ENCODE measurements around the gene BACH2. TPM values are rescaled to one million over a fixed set of nuclear protein-coding genes. Genes with fewer than 3 reads are reported as not detected.
A peak's percentile ranks its signal among the peaks of the same experiment; 100 is the strongest.

BACH2 gene
- total RNA-seq, 1 donor, result 13.2 TPM

DNA sequence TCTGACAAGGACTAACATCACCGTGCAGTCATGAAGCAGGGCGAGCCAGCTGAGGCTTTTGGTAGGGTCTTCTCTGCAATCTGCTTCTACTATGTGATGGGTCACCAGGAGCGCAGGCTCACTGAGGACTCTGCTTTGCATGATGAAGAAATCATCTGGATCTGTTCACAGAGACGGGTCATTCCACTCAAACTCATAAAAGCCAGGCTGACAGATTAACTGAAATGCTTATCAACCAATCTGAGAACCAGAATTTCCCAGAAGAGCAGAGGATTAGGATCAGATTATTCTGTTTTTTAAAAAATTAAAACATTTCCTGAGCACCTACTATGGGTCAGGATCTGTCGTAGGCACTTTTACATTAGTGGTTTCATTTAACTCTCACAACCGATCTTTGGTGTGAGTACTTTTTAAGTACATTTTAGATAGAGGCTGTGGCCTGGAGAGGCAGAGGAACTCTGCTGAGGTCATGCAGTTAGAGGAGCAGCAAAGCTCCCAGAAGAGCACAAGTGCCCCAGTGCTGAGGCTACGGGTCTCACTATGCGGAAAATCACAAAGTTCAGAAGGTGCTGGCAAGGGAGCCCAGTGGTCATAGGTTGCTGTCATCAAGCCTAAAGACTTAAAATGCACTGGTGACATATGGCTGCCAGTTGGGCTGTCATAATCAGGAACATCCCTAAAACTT, 109.1 kb downstream of the BACH2 start:
- no peak for DNase-seq (ENCODE audit: low read depth in 2 of 3, low spot score in 2 of 3)

DNA sequence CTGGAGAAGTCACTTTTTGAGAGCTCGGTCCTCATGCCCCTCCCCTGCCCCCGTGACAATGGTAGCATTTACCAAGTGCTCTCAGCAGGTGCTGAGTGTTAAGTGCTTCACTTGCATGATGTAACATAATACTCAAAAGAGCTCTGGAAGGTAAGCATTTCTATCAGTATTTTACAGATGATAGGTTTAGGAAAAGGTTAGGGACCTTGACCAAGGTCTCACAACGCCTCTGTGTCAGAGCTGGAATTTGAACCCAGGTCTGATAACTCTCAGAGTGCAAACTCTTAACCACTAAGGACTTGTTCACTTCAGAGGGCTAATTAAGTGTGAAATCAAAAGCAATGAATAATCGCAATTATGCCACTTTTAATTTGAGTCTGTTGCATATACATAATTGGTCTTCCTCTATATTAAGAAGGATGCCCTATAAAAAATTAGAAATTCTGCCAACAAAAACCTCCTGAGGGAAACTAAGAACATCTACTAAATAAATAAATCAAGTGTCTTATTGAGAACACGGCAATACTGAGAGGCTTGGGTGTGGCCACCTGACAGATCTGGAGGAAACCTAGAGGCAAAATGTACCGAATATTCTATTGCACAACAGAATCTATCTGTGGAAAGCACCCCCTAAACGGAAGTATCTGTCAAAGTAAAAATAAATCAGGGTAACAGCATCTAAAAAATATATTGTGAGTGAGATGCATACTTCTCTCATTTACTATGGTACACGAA, 109.8 kb downstream of the BACH2 start:
- DNase-seq (ENCODE audit: low read depth in 2 of 3, low spot score in 2 of 3), result peak in 2 of 3 donors; percentile 71 to 85

DNA sequence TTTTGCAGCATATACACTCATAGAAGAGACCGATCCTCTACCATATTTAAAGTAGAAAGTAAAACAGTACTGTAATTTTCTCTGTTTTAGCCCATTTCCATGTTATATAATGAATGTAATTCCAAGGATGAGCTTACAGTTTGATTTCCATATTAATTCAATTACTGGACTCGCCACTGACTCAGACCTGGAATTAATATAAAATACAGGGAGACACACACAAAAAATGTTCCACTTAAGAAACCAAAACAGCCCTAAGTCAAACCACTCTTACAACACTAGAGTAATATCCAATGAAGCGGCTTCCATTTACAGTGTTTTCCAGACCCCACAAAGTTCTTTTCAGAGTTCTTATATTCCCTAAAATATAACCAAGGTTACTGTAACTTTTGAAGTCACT, 110.6 kb downstream of the BACH2 start:
- DNase-seq (ENCODE audit: low read depth in 2 of 3, low spot score in 2 of 3), result no peak

DNA sequence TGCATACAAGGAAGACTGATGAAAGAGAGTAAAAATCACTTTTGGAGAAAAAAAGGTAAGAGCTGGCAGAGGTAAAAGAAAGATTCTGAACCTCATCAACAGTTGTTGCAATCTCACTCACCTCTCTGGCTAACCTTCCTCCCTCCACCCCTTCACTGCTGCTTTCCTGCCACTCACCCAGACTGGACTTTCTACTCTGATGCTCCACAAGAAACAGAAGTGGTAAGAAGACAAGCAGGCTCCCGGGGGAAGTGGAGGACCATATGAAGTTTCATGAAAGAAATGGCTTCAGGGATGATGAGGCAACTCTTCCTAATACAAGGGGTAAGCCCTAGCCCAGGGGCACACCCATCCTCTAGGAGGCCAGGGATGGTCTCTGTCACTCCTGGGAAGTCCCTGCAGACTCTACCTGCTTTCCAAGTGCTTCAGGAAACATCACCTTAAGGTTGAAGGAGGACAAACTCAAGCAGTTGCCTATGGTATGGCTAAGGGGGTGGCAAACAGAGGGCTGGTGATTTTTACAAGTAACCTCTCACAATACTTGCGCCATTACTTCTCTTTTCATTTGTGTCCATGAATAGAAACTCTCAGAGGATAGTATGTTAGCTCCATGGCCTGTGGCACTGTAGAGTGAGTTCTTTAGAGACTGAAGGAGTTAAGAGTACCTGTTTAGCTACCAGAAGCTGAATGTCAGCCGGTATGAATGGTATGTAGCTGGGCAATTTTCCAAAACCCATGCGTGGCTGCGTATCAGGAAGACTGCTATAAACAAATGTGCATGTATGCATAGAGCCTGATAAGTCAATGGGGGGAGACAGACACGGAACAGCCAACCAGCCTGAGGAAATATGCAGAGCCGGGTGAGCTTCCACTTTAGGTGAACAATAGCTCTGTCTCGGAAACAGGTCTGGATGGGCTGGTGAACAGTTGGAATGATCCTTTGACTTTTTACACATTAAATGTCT, 112.0 kb downstream of the BACH2 start:
- peak in 2 of 3 donors; percentile 62 to 67 for DNase-seq (ENCODE audit: low read depth in 2 of 3, low spot score in 2 of 3)

DNA sequence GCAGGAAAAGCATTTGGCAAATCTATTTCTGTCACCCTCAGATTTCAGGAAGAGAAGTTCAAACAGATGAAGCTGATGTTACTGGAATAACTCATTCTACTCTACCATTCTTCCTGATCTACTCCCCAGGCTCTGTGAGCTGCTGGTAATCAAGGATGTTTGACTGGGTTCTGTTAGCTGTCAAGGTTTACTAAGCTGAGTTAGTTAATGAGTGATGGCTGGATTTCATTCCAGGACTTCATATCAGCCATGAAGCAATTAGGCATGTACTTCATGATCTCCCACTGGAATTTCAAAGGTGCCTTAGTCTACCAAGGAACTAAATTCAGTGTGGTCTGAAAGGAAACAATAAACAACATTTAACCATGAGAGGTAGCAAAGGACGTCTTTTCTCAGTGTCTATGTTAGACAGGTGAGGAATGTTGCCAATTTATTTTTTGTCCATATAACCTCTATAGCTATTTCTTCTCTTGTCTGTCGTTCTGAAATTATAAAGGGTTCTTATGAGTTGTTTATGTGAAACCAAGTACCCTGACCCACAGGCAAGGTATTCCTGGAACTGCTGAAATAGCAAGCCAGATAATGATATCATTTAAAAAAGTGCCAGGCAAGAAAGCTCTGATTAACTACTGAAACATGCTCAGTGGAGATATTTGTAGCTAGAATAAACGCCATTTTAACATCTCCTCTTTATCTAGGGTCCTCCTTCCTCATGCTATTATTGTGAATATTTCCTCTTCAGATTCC, 112.9 kb downstream of the BACH2 start:
- no peak for DNase-seq (ENCODE audit: low read depth in 2 of 3, low spot score in 2 of 3)

DNA sequence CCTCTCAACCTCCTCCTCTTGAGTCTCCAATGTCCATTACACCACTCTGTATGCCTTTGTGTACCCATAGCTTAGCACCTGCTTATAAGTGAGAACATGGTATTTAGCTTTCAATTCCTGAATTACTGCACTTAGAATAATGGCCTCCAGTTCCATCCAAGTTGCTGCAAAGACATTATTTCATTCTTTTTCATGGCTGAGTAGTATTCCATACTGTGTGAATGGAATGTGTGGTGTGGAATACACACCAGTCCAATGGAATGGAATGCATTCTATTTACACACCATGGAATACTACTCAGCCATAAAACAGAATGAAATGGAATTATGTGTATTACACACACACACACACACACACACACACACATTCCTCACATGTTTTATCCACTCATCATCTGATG, 116.1 kb downstream of the BACH2 start:
- DNase-seq (ENCODE audit: low read depth in 2 of 3, low spot score in 2 of 3), result no peak

DNA sequence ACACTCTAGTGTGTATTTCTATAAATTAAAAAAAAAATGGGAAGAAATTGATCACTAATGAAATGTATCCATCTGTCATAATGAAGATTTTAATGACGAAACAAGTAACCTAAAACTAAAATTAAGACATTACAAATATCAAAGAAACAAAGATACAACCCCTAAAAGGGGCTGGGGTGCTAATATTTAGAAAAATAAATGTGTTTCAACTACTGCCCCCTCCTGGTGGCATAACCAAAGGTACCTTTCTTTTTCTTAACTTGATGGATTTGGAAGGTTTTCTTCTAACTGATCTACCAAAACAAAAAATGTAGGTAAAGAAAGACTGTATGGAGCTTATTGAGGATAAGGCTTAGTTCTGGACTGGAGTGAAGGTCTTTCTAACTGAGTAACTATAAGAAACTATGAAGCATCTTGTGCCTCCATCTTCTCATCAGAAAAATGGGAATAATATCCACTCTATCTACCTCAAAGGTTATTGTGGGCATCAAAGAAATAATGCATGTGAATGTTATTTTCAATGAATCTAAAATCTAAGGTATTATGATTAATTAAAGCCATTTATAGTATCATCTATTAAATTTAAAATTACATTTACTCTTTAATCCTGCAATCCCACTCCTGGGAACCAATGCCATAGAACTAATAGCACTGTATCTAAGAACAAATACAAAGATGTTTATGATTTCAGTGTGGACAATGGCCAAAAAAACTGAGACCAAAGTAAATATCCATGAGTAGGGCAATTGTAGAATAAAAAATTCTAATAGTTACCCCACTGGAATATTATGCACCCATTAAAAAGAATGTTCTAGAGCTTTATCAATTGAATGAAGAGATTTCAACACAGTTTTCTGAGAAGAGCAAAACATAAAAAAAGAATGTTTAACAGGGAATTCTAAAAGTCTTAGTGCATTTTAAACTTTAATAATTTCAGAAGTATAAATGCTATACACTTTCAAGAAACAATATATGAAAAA, 117.2 kb downstream of the BACH2 start:
- peak in 1 of 3 donors; percentile 70 for DNase-seq (ENCODE audit: low read depth in 2 of 3, low spot score in 2 of 3)

DNA sequence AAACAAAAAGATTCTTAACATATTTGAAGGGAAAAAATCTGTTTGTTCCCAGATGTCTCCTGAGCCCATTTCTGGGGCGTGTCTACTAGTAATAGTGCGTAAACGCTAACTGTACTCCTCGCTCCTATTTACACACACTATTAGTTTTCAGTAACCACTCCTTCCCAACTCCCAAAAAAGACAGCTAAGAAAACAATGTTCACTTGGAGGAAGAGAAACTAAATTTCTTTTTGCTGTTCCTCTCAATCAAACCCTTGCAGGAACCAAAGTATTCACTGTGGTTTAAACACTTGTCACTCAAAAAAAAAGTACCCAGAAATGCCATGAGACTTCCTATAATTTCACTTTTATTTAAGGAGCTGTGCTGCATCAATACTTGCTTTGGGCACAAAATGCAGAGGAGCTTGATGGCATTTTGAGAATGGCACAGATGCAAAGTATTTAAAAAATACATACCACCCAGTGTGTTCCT, 118.2 kb downstream of the BACH2 start:
- peak in 1 of 3 donors; percentile 52 for DNase-seq (ENCODE audit: low read depth in 2 of 3, low spot score in 2 of 3)

DNA sequence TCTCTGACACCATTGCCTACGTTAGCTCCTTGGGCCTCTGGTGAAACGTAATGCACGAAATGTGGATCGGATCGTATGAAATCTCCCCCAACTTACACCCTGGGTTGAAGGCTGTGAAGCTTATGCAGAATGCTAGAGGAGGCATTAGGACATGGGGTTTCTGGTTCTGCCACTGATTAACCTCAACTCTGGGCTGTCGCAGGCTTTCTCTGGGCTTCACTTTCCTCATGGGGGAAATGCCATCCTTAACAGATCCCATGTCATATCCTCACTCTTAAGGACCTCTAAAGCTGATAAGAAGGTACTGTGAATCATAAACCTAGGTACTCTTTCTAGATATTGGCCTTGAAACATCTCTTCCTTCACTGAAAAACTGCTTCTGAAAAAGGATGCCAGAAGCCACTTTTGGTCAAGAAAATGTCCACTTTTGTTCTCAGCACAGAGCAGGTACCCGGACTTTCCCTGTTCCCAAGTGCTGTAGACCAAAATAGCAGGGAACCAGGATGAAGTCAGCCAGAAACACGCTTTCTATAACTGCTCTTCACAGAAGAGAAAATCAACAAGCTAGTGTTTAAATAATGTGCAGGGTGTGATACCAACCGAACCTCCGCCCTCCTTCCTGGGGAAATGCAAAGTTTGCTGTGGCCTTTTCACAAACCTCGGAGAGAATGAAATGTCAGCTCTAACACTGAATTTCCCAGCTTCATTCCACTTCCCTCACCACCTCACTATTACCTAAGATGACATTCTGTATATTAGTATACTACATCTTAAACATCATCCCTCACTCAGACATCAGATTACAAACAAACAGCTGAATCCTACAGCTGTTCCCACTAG, 118.9 kb downstream of the BACH2 start:
- DNase-seq (ENCODE audit: low read depth in 2 of 3, low spot score in 2 of 3), result no peak

DNA sequence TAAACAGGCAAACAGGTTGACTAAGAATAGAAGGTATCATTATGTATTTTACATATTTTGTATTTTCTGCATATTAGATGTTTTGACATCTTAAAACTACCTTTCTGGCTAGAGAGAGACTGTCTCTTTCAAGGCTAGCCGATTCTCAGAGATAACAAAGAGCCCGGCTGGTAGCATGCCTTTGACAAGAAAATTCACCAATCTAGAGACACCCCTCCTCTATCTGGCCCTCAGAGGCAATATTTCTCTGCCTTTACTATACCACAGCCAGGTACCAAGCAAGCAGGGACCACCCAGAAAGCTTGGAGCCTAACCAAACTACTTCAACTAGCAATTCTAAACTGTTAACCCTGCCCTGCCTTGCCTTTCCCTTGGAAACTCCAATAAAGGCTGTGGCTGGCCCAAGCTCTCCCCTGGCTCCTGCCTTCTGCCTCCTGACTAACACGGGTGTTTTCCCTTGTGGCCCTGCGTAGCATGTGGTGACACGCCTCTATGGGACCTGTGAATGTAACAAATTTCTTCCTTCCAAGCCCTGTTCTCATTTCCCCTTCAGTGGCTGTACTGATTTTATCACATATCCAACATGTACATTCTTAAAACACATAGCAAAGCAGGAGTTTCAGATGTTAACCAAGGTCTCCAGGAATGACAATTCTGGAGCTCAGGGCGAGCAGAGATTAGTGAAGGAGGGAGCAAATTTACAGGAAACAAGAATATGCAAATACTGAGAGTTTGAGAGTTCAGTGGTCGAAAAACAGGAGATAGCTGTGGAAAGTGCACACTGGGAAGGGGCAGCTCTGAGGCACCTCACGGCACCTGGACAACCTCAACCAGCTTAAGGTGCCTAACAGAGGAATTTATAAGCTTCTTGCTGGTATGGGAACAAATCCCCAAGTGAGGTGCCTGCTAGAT, 120.8 kb downstream of the BACH2 start:
- peak in 2 of 3 donors; percentile 46 to 51 for DNase-seq (ENCODE audit: low read depth in 2 of 3, low spot score in 2 of 3)

DNA sequence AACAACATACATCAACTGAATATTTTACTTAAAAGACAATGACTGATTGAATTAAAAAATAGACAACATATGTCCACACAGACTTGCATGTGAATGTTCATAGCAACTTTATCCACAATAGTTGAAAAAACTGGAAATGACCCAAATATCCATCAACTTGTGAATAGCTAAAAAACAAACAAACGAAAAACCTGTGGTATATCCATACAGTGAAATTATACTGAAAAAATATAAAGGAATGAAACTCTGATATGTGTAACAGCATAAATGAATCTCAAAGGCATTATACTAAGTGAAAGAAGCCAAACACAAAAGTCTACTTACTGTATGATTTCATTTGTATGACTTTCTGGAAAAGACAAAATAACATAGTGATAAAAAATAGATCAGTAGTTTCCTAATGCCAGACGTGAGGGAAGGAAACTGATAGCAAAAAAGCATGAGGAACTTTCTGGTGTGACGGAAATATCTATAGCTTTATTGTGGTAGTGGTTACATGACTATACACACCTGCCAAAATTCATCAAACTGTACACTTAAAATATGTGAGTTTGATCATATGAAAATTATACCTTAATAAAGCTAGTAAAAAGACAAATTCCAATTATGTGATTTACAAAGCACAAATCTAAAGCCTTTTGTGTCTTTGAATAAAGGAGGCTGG, 123.2 kb downstream of the BACH2 start:
- DNase-seq (ENCODE audit: low read depth in 2 of 3, low spot score in 2 of 3), result no peak

DNA sequence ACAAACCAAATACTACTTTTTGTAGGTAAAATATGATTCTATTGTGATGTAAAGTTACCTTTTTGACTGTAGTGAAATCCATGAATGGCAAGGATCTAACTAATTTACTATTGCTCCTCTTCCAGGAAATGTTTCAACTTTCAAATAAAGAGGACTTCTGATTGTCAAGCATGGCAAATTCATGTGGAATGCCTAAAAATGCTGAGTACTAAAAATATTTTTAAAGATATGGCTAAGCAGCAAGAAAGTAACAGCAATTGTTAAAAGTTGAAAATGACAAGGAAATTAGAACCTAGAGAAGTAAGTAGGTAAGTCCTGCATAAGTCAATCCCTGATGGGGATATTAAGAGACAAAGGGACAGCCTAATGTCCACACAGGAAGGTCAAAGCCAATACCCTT, 126.0 kb downstream of the BACH2 start:
- no peak for DNase-seq (ENCODE audit: low read depth in 2 of 3, low spot score in 2 of 3)

DNA sequence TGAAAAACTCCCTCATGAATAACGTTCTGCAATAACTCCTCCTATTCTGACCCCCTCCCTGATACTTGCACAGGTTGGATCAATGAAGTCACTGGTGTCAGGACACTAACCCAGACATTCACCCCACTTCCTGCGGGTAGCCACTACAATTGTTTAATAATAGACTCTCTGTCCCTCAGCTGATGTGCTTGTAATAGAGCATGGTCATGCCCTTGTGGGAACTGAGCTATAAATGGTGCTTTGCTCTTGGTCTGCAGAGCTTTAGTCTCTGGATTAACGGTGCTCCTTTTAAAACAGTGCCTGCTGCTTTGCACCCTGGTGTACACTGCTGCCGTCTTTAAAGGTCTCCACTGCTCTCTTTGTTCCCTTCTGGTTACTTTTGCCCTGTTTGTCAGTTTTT, 127.3 kb downstream of the BACH2 start:
- no peak for DNase-seq (ENCODE audit: low read depth in 2 of 3, low spot score in 2 of 3)

DNA sequence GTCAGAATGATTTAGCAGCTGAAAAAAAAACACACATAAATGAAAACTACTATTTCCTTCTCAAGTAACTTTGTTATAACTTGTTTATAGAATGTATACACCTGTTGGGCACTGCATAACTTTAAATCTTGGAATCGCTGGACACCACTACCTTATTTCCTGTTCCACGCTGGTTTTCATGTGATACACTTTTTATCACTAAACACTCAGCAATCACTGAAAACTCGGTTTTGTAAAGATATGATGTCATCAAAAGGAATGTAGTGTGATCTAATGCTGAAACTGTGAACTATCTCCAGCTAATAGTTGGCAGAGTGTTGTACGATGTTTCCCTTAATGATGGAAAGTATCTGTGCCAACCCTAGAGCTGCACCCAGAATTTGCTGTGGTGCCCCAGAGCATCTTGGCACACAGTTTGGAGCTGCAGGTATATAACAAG, 127.9 kb downstream of the BACH2 start:
- DNase-seq (ENCODE audit: low read depth in 2 of 3, low spot score in 2 of 3), result no peak

DNA sequence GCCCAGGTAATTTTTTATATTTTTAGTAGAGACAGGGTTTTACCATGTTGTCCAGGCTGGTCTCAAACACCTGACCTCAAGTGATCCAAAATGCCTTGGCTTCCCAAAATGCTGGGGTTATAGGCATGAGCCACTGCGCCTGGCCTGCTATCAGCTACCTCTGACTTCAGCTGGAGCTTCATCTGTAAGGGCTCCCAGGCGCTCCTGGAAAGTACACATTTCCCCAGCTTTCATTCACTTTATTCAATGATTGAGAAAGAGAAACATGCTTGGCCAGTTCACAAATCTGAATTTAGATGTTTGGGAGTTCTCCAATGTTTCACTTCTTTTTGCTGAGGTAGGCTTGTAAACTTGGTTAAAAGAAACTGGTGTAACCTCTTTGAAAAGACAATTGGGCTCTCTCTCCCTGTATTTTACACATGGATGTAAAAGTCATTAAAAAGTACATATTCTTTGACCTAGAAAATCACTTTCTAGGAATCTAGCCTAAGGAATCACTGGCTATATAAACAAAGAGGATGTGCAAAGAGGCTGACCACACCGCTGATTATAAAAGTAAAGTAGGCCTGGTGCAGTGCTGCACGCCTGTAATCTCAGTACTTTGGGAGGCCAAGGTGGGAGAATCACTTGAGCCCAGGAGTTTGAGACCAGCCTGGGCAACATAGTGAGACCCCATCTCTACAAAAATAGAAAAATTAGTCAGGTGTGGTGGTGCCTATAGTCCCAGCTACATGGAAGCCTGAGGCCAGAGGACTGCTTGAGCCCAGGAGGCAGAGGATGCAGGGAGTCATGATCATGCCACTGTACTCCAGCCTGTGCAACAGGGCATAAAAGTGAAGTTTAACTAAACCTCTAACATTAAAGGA, 128.9 kb downstream of the BACH2 start:
- no peak for DNase-seq (ENCODE audit: low read depth in 2 of 3, low spot score in 2 of 3)
